ENCODE measurements around the gene SLF1.
A peak's percentile ranks its signal among the peaks of the same experiment; 100 is the strongest.

The SLF1 gene

DNA sequence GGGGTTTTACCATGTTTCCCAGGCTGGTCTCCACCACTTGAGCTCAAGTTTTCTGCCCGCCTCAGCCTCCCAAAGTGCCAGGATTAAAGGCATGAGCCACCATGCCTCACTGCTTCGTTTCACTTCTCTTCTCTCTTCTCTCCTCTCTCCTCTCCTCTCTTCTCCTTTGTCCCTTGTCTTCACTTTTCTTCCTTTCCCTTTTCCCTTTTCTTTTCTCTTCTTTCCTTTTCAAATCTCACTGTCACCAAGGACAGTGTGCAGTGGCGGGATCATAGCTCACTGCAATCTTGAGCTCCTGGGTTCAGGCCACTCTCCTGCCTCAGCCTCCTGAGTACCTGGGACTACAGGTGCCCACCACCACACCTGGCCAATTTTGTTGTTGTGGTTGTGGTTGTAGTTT, 49.5 kb downstream of the SLF1 start:
- no peak for DNase-seq

GRCh38 chr5:94670726-94671125, 52.3 kb downstream of the SLF1 start:
- DNase-seq, result no peak

- no peak for DNase-seq
Measured at GRCh38 chr5:94672746-94673145, 54.3 kb downstream of the SLF1 start.

- DNase-seq, result no peak
Measured at GRCh38 chr5:94674490-94675382, 56.3 kb downstream of the SLF1 start.

GRCh38 chr5:94675965-94676618, 57.6 kb downstream of the SLF1 start:
- DNase-seq, result no peak

GRCh38 chr5:94682814-94683520, 64.5 kb downstream of the SLF1 start:
- no peak for DNase-seq

- DNase-seq, result peak in 1 of 2 donors; percentile 10
Measured at GRCh38 chr5:94689908-94690307, 71.4 kb downstream of the SLF1 start.

- DNase-seq, result peak in 1 of 2 donors; percentile 24
Measured at GRCh38 chr5:94690778-94691177, 72.3 kb downstream of the SLF1 start.

- no peak for DNase-seq
Measured at GRCh38 chr5:94691291-94691690, 72.8 kb downstream of the SLF1 start.

- peak in 1 of 2 donors; percentile 42 for DNase-seq
Measured at GRCh38 chr5:94691949-94692348, 73.5 kb downstream of the SLF1 start.

DNA sequence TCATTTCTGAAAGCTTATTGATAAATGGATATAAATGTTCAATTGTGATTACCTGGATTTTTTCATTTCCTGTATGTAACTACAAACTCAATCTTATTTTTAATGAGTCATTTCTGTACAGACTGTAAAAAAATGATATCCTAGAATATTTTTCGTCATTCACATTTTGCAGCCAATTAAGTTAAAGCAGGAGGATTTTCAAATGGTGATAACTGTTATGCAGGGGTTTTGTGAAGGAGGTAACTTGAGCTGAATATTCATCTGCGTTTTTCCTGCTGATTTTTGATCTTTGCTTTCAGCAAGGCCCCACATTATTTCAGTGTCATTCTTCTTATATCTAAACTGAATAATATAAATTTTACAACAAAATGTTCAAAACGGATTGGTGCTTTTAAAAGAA, 74.1 kb downstream of the SLF1 start:
- no peak for DNase-seq

DNA sequence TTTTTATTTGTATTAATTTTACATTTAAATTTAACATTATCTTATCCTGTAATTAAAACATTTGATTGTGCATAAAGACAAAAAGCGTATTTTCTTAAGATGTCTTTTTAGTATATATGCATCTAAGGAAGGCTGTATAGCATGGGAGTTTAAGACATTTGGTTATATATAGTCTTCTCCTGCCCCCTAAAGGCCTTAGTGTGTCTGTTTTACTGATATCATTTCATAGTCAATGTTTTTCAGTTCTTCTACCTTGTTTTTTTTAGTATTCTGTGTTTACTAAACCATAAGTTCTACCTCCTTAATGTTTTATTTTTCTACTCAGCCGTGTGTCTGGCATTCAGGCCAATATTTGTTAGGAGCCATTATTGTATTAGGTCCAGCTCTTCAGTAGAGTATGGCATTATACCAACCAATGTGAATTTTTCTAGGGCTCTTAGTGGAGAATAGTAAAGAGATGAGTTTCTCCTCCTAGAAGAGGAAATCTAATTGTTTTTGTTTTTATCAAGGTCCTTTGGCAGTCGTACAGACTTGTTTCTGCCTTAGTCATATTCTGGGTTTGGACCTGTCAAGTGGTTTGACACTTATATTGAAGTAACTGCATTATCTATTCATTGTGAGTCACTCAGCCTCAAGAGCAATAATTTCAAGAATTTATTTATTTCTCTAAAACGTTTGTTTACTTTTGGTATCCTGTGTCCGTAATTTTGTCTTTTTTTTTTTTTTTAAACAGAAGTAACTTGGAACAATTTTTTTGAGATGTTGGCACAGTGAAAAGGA, 74.8 kb downstream of the SLF1 start:
- DNase-seq, result peak in 1 of 2 donors; percentile 52

DNA sequence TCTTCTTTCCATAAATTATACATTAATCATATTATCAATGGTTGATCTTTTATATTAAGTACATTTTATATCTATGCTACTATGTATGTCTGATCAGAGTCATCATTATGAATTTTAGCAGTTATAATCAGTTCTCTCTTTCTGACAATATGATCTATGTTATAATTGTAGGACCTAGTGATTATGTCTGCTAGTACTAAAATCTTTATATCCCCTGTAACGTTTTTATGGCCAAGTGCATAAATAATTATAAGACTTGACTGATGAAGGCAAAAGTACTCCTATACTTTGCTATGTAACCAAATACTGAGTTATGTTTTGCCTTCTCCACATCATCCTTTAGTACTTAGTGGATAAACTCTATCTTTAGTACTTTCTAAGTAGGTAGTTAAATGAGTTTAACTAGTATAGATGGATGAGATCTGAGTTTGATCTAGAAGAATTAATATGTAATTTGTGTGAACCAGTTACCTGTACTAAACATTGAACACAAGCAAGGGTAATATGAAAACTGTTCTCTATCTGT, 75.4 kb downstream of the SLF1 start:
- DNase-seq, result no peak

- DNase-seq, result no peak
Measured at GRCh38 chr5:94694671-94695070, 76.2 kb downstream of the SLF1 start.

DNA sequence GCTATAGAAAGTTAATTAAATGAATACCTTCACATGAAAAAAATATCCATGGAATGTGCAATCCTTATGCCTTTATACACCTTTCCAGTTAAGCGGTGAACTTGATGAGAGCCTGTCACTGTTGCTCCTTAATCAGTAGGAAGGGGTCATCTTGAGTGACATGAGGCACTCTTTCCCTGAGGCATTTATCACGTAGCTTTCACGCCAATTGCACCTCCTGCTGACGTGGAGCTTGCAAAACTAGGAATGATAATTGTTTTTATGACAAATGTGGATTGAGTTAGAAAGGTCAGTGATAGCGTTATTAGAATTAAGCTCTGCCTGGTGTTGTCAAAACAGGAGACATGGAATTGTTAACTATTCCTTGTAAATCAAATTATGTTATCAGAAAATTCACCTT, 79.7 kb downstream of the SLF1 start:
- no peak for DNase-seq

GRCh38 chr5:94699562-94699961, 81.1 kb downstream of the SLF1 start:
- no peak for DNase-seq

DNA sequence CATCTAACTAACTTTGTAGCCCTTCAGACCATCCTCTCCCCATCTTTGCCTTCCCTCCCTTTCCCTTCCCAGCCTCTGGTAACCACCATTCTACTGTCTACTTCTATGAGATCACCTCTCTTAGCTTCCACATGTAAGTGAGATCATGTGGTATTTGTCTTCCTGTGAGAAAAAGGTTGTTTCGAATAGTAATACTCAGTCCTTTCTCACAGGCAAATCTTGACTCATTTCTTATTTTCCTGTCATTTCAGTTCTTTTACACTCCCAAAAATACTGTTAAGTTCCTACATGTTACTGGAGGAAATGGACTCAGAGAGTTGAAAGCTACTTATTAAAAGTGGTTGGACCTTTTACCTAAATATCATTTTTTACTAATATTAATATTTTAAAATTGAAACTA, 82.1 kb downstream of the SLF1 start:
- no peak for DNase-seq

DNA sequence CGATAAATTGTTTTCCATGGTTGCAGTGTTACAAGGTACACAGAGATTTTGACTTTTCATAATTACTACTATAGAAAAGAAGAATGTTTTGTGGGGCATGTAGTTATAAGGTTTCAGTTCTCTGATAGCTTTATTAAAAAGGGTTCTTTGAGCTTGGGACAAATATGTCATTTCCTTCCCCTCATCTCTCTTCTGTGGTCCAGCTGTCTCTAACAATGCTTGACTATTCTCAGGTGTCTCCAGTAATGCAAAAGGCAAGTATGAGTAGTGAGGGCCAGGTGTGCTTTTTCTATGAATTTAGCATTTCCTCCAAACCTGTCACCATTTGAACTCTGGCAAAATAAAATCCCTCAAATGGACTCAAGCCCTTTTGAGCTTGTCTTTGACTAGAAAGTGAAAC, 84.3 kb downstream of the SLF1 start:
- DNase-seq, result no peak

DNA sequence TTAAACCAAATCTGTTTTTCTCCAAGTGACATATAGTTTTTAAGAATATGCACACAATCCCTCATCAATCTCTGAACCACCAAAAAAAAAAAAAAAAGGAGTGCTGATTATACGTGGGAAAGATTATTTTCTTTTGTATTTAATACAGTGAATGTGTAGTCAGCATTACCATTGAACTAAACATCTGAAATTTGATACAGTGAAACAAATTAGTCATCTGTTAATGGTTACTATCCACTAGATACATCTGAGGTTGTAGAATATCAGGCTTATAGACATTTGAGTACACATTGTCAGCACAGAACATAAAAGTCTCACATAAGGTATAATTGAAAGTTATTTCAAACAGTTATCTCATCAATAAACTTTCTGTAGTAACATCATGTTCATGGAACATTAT, 87.0 kb downstream of the SLF1 start:
- DNase-seq, result no peak

GRCh38 chr5:94707359-94707758, 88.9 kb downstream of the SLF1 start:
- DNase-seq, result no peak

- DNase-seq, result no peak
Measured at GRCh38 chr5:94709277-94709676, 90.8 kb downstream of the SLF1 start.

GRCh38 chr5:94711785-94712184, 93.3 kb downstream of the SLF1 start:
- no peak for DNase-seq

DNA sequence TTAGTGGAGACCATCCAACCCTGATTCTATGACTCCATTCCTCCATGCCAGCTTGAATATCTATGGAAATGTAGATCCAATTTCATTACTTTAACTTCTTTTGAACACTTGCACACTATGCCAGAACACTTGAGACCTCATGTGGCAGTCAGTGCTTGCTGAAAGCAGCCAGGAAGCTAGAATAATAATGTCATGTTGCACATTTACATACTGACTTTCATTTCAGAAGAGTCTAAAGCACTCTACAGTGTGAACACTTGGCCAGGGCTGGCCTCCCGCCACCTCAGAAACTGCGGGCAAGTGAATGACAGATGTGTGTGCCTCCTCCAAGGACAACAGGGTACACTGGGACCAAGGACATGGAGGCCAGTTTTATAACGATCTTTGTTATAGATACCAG, 97.3 kb downstream of the SLF1 start:
- no peak for DNase-seq

All from hippocampal formation (tissue), 2 donors.